MG63 (cell line): ENCODE measurements around the gene AKR1B1. TPM values are rescaled to one million over a fixed set of nuclear protein-coding genes. Genes with fewer than 3 reads are reported as not detected.

Source experiments
- DNase-seq: peaks from one replicate; pipeline ENCODE4 v3.0.0-alpha.2; 2020
- H3K27me3 ChIP-seq: fragments of 250-450 bp; sonication (Bioruptor Pico); 2 replicates; pipeline ENCODE4 v1.5.1; 2020; ENCODE audit warnings: mild to moderate bottlenecking, moderate library complexity
- H3K36me3 ChIP-seq: fragments of 250-450 bp; sonication (Bioruptor Pico); 2 replicates; pipeline ENCODE4 v1.5.1; 2020; ENCODE audit warnings: mild to moderate bottlenecking, moderate library complexity
- H3K4me3 ChIP-seq: fragments of 250-450 bp; sonication (Bioruptor Pico); 2 replicates; pipeline ENCODE4 v1.5.1; 2020; ENCODE audit warnings: mild to moderate bottlenecking, moderate library complexity
- H3K9me3 ChIP-seq: fragments of 250-450 bp; sonication (Bioruptor Pico); 2 replicates; pipeline ENCODE4 v1.5.1; 2020; ENCODE audit warnings: mild to moderate bottlenecking, moderate library complexity
- total RNA-seq: library from RNA; depleted of rRNA; stranded (reverse); fragments of >200 nt; shearing (Covaris generic); gene quantifications from 2 replicates; pipeline ENCODE4 v1.2.3, GENCODE V29; 2014; ENCODE audit warnings: low replicate concordance; rRNA removed

Gene AKR1B1
- total RNA-seq, 1 experiment from 2014 or later, result 89.3 TPM

GRCh38 chr7:134407311-134407710 is 51.6 kb downstream of the AKR1B1 start:
- Histone ChIP-seq H3K36me3 (no peaks in the 10 kb centered on the region), H3K4me3 (no peak overlapping the region), H3K9me3 (no peaks in the 10 kb centered on the region), H3K27me3 (no peaks in the 10 kb centered on the region)
- DNase-seq, result no peak

- no peaks in the 10 kb centered on the region for H3K9me3 ChIP-seq
- no peak overlapping the region for H3K4me3 ChIP-seq
- H3K27me3 ChIP-seq, result no peaks in the 10 kb centered on the region
- no peak for DNase-seq
- no peaks in the 10 kb centered on the region for H3K36me3 ChIP-seq
Observed at GRCh38 chr7:134406431-134406830, 52.5 kb downstream of the AKR1B1 start.

GRCh38 chr7:134405299-134405698 is 53.6 kb downstream of the AKR1B1 start:
- Histone ChIP-seq H3K36me3 (no peaks in the 10 kb centered on the region), H3K9me3 (no peaks in the 10 kb centered on the region), H3K27me3 (no peaks in the 10 kb centered on the region), H3K4me3 (no peak overlapping the region)
- no peak for DNase-seq

- DNase-seq, result no peak
- Histone ChIP-seq H3K27me3 (no peaks in the 10 kb centered on the region), H3K9me3 (no peaks in the 10 kb centered on the region), H3K36me3 (no peaks in the 10 kb centered on the region), H3K4me3 (no peak overlapping the region)
Observed at GRCh38 chr7:134403062-134403461, 55.8 kb downstream of the AKR1B1 start.

- Histone ChIP-seq H3K27me3 (no peaks in the 10 kb centered on the region), H3K4me3 (no peak overlapping the region), H3K9me3 (no peaks in the 10 kb centered on the region), H3K36me3 (no peaks in the 10 kb centered on the region)
- DNase-seq, result no peak
Observed at GRCh38 chr7:134400859-134401258, 58.0 kb downstream of the AKR1B1 start.

- no peaks in the 10 kb centered on the region for H3K36me3 ChIP-seq
- no peak overlapping the region for H3K4me3 ChIP-seq
- H3K9me3 ChIP-seq, result no peaks in the 10 kb centered on the region
- DNase-seq, result no peak
- H3K27me3 ChIP-seq, result no peaks in the 10 kb centered on the region
Observed at GRCh38 chr7:134396031-134396430, 62.9 kb downstream of the AKR1B1 start.

- DNase-seq, result no peak
- Histone ChIP-seq H3K4me3 (no peak overlapping the region), H3K36me3 (no peaks in the 10 kb centered on the region)
Observed at GRCh38 chr7:134395604-134396003, 63.3 kb downstream of the AKR1B1 start.

GRCh38 chr7:134394056-134394455 is 64.8 kb downstream of the AKR1B1 start:
- DNase-seq, result no peak
- no peak overlapping the region for H3K4me3 ChIP-seq
- no peaks in the 10 kb centered on the region for H3K27me3 ChIP-seq
- H3K36me3 ChIP-seq, result no peaks in the 10 kb centered on the region
- no peaks in the 10 kb centered on the region for H3K9me3 ChIP-seq

More at GRCh38 chr7:134395604-134396003, 63.3 kb downstream of the AKR1B1 start:
- H3K27me3 ChIP-seq, result no peaks in the 10 kb centered on the region
- no peaks in the 10 kb centered on the region for H3K9me3 ChIP-seq

Other genes starting within 250 kb of the AKR1B1 start
- gene SLC35B4, start 142.2 kb downstream of the AKR1B1 start, total RNA-seq, result 5.3 and 6.5 TPM in 2 replicates
- gene AKR1B10, start 68.5 kb upstream of the AKR1B1 start, total RNA-seq, result not detected in 2 replicates
- gene AKR1B15, start 90.0 kb upstream of the AKR1B1 start, total RNA-seq, result not detected in 2 replicates
- 8.7 and 9.6 TPM in 2 replicates for gene BPGM, start 187.8 kb upstream of the AKR1B1 start, total RNA-seq